Measurements from ENCODE around the gene TAOK3. TPM values are rescaled to one million over a fixed set of nuclear protein-coding genes. Genes with fewer than 3 reads are reported as not detected.

The TAOK3 gene
- total and polyA plus RNA-seq, 9 of the 15 experiments (the other 6 are each of a cell fraction or from before 2014, with no cell fraction given): 24.3 to 83.5 (median 47.1) TPM

DNA sequence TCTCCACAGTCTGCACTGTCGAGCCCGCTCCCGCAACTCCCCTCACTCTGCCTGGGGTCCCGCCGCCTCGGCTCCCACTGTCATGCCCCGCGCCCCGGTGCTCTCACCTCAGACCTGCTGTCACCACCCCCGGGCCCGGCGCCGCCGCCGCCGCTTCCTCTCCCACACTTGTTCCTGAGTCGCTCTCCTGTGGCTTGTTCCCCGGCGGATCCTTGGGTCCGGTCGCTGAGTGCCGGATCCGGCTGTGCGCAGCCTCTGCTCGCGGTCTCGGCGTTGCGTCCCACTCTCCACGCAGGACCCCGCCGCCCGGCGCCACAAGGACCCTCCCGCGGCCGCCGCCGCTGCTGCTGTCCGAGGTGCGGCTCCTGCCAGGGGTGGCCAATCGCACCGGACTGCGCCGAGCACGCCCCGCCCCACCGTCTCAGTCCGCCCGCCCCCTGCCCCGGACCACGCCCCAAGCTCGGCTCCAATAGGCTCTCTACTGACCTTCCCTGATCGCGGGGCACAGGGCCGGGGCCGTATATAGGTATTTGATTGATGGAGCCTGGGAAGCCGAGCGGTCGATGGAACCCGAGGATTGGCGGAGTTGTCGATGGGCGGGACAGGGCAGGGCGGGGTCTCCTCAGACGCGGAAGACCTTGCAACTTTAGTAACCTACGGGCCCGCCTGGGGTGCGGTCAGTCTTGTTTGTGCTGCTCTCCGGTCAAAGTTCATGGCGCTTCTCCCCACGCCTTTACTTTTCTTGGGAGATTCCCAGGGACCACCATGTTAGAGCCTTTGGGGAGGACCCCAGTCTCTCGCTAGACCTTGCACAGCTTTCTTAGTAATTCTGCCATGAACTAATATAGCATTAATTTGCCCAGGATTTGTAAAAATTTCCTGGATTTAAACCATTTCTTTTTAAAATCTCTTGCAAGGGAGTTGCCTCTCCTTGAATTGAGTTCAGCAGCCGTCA, at the start of gene TAOK3 (continued):
- TF ChIP-seq, protein P1, sequence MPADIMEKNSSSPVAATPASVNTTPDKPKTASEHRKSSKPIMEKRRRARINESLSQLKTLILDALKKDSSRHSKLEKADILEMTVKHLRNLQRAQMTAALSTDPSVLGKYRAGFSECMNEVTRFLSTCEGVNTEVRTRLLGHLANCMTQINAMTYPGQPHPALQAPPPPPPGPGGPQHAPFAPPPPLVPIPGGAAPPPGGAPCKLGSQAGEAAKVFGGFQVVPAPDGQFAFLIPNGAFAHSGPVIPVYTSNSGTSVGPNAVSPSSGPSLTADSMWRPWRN (IDR thresholded peaks at IDR 0.05; ENCODE audit: low read depth): 0 out of 2 replicates have a peak, but pooled peaks have one; percentile 29
- no peak; the same call in 1 of the 2 replicates for TF ChIP-seq FOSL1 (tag; conservative IDR thresholded peaks at IDR 0.05)
- TF ChIP-seq ZKSCAN8 (CRISPR knock-in tag; IDR thresholded peaks at IDR 0.05): no peak
- TF ChIP-seq, protein P2, sequence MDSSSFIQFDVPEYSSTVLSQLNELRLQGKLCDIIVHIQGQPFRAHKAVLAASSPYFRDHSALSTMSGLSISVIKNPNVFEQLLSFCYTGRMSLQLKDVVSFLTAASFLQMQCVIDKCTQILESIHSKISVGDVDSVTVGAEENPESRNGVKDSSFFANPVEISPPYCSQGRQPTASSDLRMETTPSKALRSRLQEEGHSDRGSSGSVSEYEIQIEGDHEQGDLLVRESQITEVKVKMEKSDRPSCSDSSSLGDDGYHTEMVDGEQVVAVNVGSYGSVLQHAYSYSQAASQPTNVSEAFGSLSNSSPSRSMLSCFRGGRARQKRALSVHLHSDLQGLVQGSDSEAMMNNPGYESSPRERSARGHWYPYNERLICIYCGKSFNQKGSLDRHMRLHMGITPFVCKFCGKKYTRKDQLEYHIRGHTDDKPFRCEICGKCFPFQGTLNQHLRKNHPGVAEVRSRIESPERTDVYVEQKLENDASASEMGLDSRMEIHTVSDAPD (CRISPR knock-in tag; IDR thresholded peaks at IDR 0.05): no peak
- peak; percentile 89 for TF ChIP-seq TOE1 (IDR thresholded peaks at IDR 0.05; ENCODE audit: borderline replicate concordance)
- no peak for TF ChIP-seq TOE1 (CRISPR knock-in tag; IDR thresholded peaks at IDR 0.05; ENCODE audit: borderline replicate concordance, low read depth)
- no peak for TF ChIP-seq SRSF9 (IDR thresholded peaks at IDR 0.05; ENCODE audit: borderline replicate concordance, low read depth, low read length)
- TF ChIP-seq BCL6 (CRISPR knock-in tag; IDR thresholded peaks at IDR 0.05): no peak
- TF ChIP-seq ARID1B (IDR thresholded peaks at IDR 0.05): no peak
- no peak for TF ChIP-seq DMBX1 (CRISPR knock-in tag; IDR thresholded peaks at IDR 0.05; ENCODE audit: borderline replicate concordance)
- no peak for TF ChIP-seq ZNF445 (CRISPR knock-in tag; IDR thresholded peaks at IDR 0.05; ENCODE audit: low read depth)
- TF ChIP-seq U2AF2 (optimal IDR thresholded peaks at IDR 0.05; ENCODE audit: low read depth, low read length): no peak
- TF ChIP-seq HOXB6 (CRISPR knock-in tag; IDR thresholded peaks at IDR 0.05; ENCODE audit: borderline replicate concordance): no peak
- TF ChIP-seq KHSRP (IDR thresholded peaks at IDR 0.05): no peak
- TF ChIP-seq FOXK2 (conservative IDR thresholded peaks at IDR 0.05 in 1 of 2, IDR thresholded peaks at IDR 0.05 in 1 of 2; ENCODE audit: low read depth in 2 of 2): peak in 1 of 2 experiments; percentile 86; a peak in 2 of 4 replicates
- no peak for TF ChIP-seq HDGF (IDR thresholded peaks at IDR 0.05)
- TF ChIP-seq, protein P3, sequence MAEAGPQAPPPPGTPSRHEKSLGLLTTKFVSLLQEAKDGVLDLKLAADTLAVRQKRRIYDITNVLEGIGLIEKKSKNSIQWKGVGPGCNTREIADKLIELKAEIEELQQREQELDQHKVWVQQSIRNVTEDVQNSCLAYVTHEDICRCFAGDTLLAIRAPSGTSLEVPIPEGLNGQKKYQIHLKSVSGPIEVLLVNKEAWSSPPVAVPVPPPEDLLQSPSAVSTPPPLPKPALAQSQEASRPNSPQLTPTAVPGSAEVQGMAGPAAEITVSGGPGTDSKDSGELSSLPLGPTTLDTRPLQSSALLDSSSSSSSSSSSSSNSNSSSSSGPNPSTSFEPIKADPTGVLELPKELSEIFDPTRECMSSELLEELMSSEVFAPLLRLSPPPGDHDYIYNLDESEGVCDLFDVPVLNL (CRISPR knock-in tag; IDR thresholded peaks at IDR 0.05; ENCODE audit: low read depth): no peak
- TF ChIP-seq, protein P4, sequence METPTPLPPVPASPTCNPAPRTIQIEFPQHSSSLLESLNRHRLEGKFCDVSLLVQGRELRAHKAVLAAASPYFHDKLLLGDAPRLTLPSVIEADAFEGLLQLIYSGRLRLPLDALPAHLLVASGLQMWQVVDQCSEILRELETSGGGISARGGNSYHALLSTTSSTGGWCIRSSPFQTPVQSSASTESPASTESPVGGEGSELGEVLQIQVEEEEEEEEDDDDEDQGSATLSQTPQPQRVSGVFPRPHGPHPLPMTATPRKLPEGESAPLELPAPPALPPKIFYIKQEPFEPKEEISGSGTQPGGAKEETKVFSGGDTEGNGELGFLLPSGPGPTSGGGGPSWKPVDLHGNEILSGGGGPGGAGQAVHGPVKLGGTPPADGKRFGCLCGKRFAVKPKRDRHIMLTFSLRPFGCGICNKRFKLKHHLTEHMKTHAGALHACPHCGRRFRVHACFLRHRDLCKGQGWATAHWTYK (CRISPR knock-in tag; IDR thresholded peaks at IDR 0.05): no peak
- TF ChIP-seq BMI1 (IDR thresholded peaks at IDR 0.05; ENCODE audit: low read length): no peak
- no peak for TF ChIP-seq ZNF23 (CRISPR knock-in tag; IDR thresholded peaks at IDR 0.05)
- TF ChIP-seq BRD4 (IDR thresholded peaks at IDR 0.05): no peak
- TF ChIP-seq, protein P5, sequence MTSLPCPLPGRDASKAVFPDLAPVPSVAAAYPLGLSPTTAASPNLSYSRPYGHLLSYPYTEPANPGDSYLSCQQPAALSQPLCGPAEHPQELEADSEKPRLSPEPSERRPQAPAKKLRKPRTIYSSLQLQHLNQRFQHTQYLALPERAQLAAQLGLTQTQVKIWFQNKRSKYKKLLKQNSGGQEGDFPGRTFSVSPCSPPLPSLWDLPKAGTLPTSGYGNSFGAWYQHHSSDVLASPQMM (CRISPR knock-in tag; IDR thresholded peaks at IDR 0.05): no peak
- TF ChIP-seq SPI1 (IDR thresholded peaks at IDR 0.05; ENCODE audit: borderline replicate concordance, low read depth, low read length): 0 out of 2 replicates have a peak, but pooled peaks have one; percentile 32
- TF ChIP-seq PRMT5 (CRISPR knock-in tag; IDR thresholded peaks at IDR 0.05): no peak
- peak; percentile 63 for TF ChIP-seq RB1 (IDR thresholded peaks at IDR 0.05; ENCODE audit: low read depth)

Data from K562 (cell line).